ENCODE data around the gene DNM3. TPM values are rescaled to one million over a fixed set of nuclear protein-coding genes. Genes with fewer than 3 reads are reported as not detected.
A peak's percentile ranks its signal among the peaks of the same experiment; 100 is the strongest.

Gene DNM3
- total RNA-seq, 4 donors from 2014 or later = 2.7 to 4.5 (median 4.0) TPM

GRCh38 chr1:172398193-172398592 is 556.9 kb downstream of the DNM3 start:
- 18 to 28% methylated on average over 2 of the region's 2 CpGs for WGBS, 2 donors
- no peak overlapping the region for H3K4me3 ChIP-seq (ENCODE audit: low read depth, poor library complexity, severe bottlenecking)

GRCh38 chr1:172398970-172399755 is 557.9 kb downstream of the DNM3 start:
- peak; percentile 82 to 89 for DNase-seq (ENCODE audit: low spot score in 2 of 2)
- no peak overlapping the region for H3K4me3 ChIP-seq (ENCODE audit: low read depth, poor library complexity, severe bottlenecking)
- intact Hi-C loops (cut with DNase I; ENCODE audit: low total_unique reads) = no loop called here
- 26 to 27% methylated on average over 9 of the region's 9 CpGs for WGBS, 2 donors
- TF ChIP-seq CTCF (IDR thresholded peaks at IDR 0.05) (no peak), POLR2A (IDR thresholded peaks at IDR 0.05) (no peak)

More at GRCh38 chr1:172398193-172398592, 556.9 kb downstream of the DNM3 start:
- TF ChIP-seq CTCF (IDR thresholded peaks at IDR 0.05) (no peak), POLR2A (IDR thresholded peaks at IDR 0.05) (no peak)
- intact Hi-C loops (cut with DNase I; ENCODE audit: low total_unique reads) = no loop called here
- DNase-seq (ENCODE audit: low spot score in 2 of 2) = no peak

GRCh38 chr1:172399756-172400721 is 558.7 kb downstream of the DNM3 start:
- 61 to 62% methylated on average over 6 of the region's 6 CpGs for WGBS, 2 donors
- no peak for DNase-seq (ENCODE audit: low spot score in 2 of 2)
- intact Hi-C loops (cut with DNase I; ENCODE audit: low total_unique reads) = no loop called here
- H3K4me3 ChIP-seq (ENCODE audit: low read depth, poor library complexity, severe bottlenecking) = no peak overlapping the region
- no peak for TF ChIP-seq CTCF (IDR thresholded peaks at IDR 0.05)
- no peak for TF ChIP-seq POLR2A (IDR thresholded peaks at IDR 0.05)

- 69 to 76% methylated on average over 1 of the region's 1 CpG for whole genome bisulfite sequencing, 2 donors
- intact Hi-C loops (cut with DNase I; ENCODE audit: low total_unique reads) = no loop called here
- no peak overlapping the region for H3K4me3 ChIP-seq (ENCODE audit: low read depth, poor library complexity, severe bottlenecking)
- DNase-seq (ENCODE audit: low spot score in 2 of 2) = no peak
- TF ChIP-seq CTCF (IDR thresholded peaks at IDR 0.05) = no peak
- no peak for TF ChIP-seq POLR2A (IDR thresholded peaks at IDR 0.05)
These were observed 559.4 kb downstream of the DNM3 start for GRCh38 chr1:172400722-172401105.

- intact Hi-C loops (cut with DNase I; ENCODE audit: low total_unique reads) = no loop called here
- no peak for TF ChIP-seq CTCF (IDR thresholded peaks at IDR 0.05)
- no peak for TF ChIP-seq POLR2A (IDR thresholded peaks at IDR 0.05)
- DNase-seq (ENCODE audit: low spot score in 2 of 2) = no peak
- H3K4me3 ChIP-seq (ENCODE audit: low read depth, poor library complexity, severe bottlenecking) = no peak overlapping the region
These were observed 560.2 kb downstream of the DNM3 start for GRCh38 chr1:172401477-172401876.

Data from lower leg skin (tissue), 4 donors.